Activated T-cell treated with anti-CD3 and anti-CD28 coated beads for 24 hours (primary cell): ENCODE measurements around the gene ATP5PO.

ENCODE experiments used
- DNase-seq: peaks from one replicate; pipeline ENCODE4 v3.0.0-alpha.2; 2020; ENCODE audit warnings: low read depth

The ATP5PO gene

GRCh38 chr21:33915368-33916199 is at the start of gene ATP5PO:
TSS of gene ATP5PO (minus strand) at chr21:33915804. CDS start at chr21:33915763, 41 bp downstream.
- DNase-seq: peak; percentile 95

GRCh38 chr21:33964706-33965325 is 49.2 kb upstream of the ATP5PO start:
- no peak for DNase-seq

GRCh38 chr21:33963848-33964555 is 48.4 kb upstream of the ATP5PO start:
- DNase-seq: no peak

- DNase-seq: no peak
Measured at GRCh38 chr21:33962290-33962689, 46.7 kb upstream of the ATP5PO start.

- DNase-seq: no peak
Measured at GRCh38 chr21:33961061-33961460, 45.5 kb upstream of the ATP5PO start.

GRCh38 chr21:33959680-33960079 is 44.1 kb upstream of the ATP5PO start:
- DNase-seq: no peak

- no peak for DNase-seq
Measured at GRCh38 chr21:33954395-33954794, 38.8 kb upstream of the ATP5PO start.

GRCh38 chr21:33951276-33952178 is 35.9 kb upstream of the ATP5PO start:
- no peak for DNase-seq

GRCh38 chr21:33950431-33951079 is 35.0 kb upstream of the ATP5PO start:
- no peak for DNase-seq

GRCh38 chr21:33949516-33950430 is 34.2 kb upstream of the ATP5PO start:
- DNase-seq: peak; percentile 60

GRCh38 chr21:33948951-33949444 is 33.4 kb upstream of the ATP5PO start:
- no peak for DNase-seq

GRCh38 chr21:33948096-33948950 is 32.7 kb upstream of the ATP5PO start:
- DNase-seq: peak; percentile 69

GRCh38 chr21:33947451-33948095 is 32.0 kb upstream of the ATP5PO start:
- DNase-seq: peak; percentile 81

GRCh38 chr21:33945652-33946270 is 30.2 kb upstream of the ATP5PO start:
- DNase-seq: no peak

GRCh38 chr21:33944185-33944763 is 28.7 kb upstream of the ATP5PO start:
- no peak for DNase-seq

- no peak for DNase-seq
Measured at GRCh38 chr21:33943293-33943692, 27.7 kb upstream of the ATP5PO start.

GRCh38 chr21:33942426-33942825 is 26.8 kb upstream of the ATP5PO start:
- DNase-seq: no peak

- no peak for DNase-seq
Measured at GRCh38 chr21:33940881-33941245, 25.3 kb upstream of the ATP5PO start.
